DMS114 treated with DMSO at 0.1 percent for 48 hours (cell line): ENCODE measurements around the gene BCL2L2.
A peak's percentile ranks its signal among the peaks of the same experiment; 100 is the strongest.
"Not testable (repeated sequence)": the region's sequence is repeated elsewhere in the genome, so short reads cannot be mapped to it uniquely, and the experiment has no call there.

Source experiments
- DNase-seq: peaks from one replicate; lab custom pipeline; 2025; ENCODE audit not compliant: unreplicated experiment; lab: John Stamatoyannopoulos, UW

The BCL2L2 gene, protein sequence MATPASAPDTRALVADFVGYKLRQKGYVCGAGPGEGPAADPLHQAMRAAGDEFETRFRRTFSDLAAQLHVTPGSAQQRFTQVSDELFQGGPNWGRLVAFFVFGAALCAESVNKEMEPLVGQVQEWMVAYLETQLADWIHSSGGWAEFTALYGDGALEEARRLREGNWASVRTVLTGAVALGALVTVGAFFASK

DNA sequence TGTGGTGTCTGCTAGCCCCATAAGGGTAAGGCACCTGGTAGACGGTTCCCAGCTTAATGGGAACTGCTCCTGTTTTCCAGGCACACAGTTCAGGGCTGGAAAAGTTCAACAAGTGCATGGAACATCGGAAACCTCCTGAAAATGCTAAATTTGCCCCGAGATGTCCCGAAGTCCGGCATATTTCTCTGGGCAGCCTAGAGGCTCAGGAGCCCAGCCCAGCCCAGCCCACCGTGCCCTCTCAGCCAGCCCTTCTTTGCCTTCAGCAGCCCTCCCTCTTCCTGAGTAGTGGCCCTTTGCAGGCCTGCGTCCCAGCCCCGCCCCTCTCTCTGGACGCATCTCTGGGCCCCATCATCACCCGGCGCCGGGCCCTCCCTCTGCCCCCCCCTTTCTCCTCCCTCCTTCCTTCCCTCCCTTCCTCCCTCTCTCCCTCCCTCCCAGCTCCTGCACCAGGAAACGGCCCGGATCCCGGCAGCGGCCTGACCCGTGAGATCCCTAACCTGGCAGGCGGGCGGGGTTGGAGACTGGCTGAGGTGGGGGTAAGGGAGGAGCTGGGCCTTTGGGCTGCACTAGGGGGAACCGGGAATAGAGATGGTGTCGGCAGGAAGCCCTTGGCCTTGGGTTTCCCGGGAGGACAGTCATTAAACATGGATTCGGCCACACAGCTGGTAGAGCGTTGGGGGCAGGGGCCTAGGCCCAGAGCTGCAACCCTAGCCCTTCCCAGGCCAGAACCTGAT is at the start of gene BCL2L2:
TSS of gene BCL2L2 (plus strand) at position 422 of the 734 bp plus-strand sequence. CDS start 935 bp downstream, outside the sequence.
- DNase-seq: peak; percentile 79

- DNase-seq: no peak
Observed at GRCh38 chr14:23258256-23258655, 48.4 kb upstream of the BCL2L2 start.

DNA sequence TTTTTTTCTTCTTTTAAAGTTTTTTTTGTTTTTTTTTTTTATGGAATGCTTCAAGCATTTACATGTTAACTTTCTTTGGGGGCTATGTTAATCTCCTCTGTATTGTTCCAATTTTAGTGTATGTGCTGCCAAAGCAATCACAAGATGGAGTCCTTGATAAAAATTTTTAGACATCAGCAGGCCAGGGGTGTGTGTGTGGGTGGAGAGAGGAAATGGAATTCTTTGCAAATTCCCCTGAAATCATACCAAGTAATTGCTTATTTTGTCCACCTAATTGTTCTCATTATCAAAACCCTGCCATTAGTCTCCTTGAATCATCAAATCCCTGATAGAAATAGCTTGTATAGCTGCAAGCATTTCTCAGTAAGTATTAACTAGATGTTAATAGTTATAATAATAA is 47.2 kb upstream of the BCL2L2 start:
- no peak for DNase-seq

DNA sequence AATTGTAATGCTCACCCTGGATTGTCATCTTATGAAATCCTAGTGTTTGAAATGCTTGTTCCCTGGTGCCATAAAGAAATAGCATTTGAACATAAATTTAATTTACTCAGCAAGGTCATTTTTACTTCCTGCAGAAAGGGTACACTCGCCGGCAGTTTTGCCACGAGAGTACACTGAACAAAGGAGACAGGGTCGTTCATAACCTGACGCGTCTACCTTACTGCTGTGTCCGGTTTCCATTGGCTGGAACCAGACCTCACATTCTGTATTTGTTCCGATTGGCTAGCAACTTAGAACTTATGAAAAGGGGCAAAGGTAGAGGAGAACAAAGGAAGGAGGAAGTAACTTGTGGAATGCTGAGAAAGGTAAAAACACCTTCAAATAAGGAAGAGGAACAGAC is 45.8 kb upstream of the BCL2L2 start:
- not testable (repeated sequence) for DNase-seq

GRCh38 chr14:23269193-23269592 is 37.4 kb upstream of the BCL2L2 start:
- DNase-seq: no peak

GRCh38 chr14:23275412-23275811 is 31.2 kb upstream of the BCL2L2 start:
- DNase-seq: no peak

DNA sequence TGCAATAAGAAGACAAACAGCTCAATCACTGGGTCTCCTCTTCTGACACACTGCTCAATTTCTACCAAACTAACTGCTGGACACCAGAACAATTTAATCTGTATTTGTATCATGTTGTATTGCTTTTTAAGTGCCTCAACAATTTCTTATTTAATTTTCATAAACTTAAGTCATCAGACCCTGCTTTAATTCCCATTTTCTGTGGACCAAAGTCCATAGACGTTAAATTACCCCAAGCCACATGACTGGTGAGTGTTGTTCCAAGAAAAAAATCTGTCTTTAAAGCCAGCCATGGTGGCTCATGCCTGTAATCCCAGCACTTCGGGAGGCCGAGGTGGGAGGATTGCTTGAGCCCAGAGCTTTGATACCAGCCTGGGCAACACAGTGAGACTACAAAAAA is 29.4 kb upstream of the BCL2L2 start:
- no peak for DNase-seq

DNA sequence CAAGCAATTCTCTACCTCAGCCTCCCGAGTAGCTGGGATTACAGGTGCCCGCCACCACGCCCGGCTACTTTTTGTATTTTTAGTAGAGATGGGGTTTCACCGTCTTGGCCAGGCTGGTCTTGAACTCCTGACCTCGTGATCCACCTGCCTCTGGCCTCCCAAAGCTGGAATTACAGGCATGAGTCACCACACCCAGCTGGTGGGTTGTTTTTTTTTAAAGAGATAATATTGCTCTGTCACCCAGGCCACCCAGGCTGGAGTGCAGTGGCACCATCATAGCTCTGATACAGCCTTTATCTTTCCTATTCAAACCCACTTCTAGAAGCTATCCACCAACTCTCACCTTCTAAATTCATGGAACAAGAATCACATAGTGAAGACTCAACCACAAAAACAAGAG is 28.7 kb upstream of the BCL2L2 start:
- DNase-seq: not testable (repeated sequence)

GRCh38 chr14:23281247-23281646 is 25.4 kb upstream of the BCL2L2 start:
- no peak for DNase-seq

GRCh38 chr14:23284654-23285529 is 21.7 kb upstream of the BCL2L2 start:
- no peak for DNase-seq

GRCh38 chr14:23285530-23286019 is 21.1 kb upstream of the BCL2L2 start:
- DNase-seq: no peak

- DNase-seq: peak; percentile 93
Observed at GRCh38 chr14:23286020-23286901, 20.4 kb upstream of the BCL2L2 start, which contains the start of gene HOMEZ. Gene HOMEZ, minus strand, starts transcription at chr14:23286132. Its CDS starts 180 bp downstream, at chr14:23285952.

DNA sequence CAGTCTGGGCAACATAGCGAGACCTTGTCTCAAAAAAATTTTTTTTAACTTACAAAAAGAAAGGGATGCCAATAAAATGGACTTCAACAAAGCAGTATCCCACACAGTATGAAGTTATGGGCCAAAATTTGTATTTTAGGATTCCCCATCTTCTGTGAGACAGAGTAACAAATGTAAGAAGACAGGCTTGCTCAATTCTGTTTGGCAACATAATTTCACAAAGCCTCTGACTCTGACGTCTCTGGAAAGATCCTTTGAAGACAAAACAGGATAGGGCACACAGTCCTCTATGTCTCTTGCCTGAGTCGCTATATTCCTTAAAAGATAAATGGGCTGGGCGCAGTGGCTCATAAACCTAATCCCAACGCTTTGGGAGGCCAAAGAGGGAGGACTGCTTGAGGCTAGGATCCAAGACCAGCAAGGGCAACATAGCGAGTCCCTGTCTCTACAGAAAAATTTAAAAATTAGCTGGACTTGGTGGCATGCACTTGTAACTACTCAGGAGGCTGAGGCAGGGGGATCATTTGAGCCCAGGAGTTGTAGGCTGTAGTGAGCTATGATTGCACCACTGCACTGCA is 19.6 kb upstream of the BCL2L2 start:
- no peak for DNase-seq

GRCh38 chr14:23294734-23295561 is 11.7 kb upstream of the BCL2L2 start:
- peak; percentile 24 for DNase-seq

- no peak for DNase-seq
Observed at GRCh38 chr14:23296012-23296777, 10.4 kb upstream of the BCL2L2 start.

- no peak for DNase-seq
Observed at GRCh38 chr14:23297096-23297495, 9.5 kb upstream of the BCL2L2 start.

DNA sequence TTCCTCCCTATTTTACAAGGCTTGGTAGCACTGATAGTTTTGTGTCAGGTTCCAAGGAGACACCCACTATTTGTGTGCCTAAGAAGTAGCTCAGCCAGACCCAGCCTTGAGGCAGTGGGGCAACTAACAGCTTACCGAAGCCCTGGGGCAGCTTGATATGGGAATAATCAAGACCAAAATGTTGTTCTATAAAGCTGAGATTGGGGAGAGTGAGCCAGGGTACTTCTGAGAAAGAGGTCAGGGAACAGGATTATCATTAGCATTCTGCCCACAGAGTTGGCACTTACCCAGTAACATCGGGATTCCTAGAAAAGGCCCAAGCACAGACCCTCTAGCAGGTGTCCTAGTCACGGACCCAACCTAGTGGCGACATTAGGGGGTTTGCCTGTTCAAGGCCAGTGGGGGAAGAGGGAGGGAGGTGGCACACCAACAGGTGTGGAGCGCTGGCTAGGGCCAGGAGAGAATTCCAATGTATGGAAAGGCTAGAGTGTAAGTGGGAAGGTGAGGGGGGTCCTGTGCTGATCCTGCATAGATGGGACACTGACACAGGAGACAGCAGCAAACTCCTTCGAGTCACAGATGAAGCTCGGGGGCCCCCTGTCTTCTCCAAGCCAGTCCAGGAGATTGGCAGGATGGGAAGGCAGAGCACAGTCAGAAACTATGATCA is 8.9 kb upstream of the BCL2L2 start:
- DNase-seq: no peak
